AML-193 (cell line): ENCODE data around the gene KLHDC10.
"Not testable (repeated sequence)": the region's sequence is repeated elsewhere in the genome, so short reads cannot be mapped to it uniquely, and the experiment has no call there.

Source experiments
- DNase-seq, 2 experiments: peaks; one replicate each; lab custom pipeline; 2025; lab: John Stamatoyannopoulos, UW

The KLHDC10 gene

GRCh38 chr7:130069978-130070860 lies at the start of gene KLHDC10:
Gene KLHDC10, plus strand, starts transcription at chr7:130070534. Its CDS starts 110 bp downstream, at chr7:130070644.
- peak; percentile 96 to 97 for DNase-seq

GRCh38 chr7:130021105-130021834 lies 49.1 kb upstream of the KLHDC10 start:
- no peak for DNase-seq

- DNase-seq, result no peak
Measured at GRCh38 chr7:130022115-130022514, 48.2 kb upstream of the KLHDC10 start.

- DNase-seq, result no peak
Measured at GRCh38 chr7:130022623-130023175, 47.6 kb upstream of the KLHDC10 start.

GRCh38 chr7:130024390-130024789 lies 45.9 kb upstream of the KLHDC10 start:
- no peak for DNase-seq

- no peak for DNase-seq
Measured at GRCh38 chr7:130032698-130033097, 37.6 kb upstream of the KLHDC10 start.

- peak in 1 of 2 experiments; percentile 4 for DNase-seq
Measured at GRCh38 chr7:130037703-130038102, 32.6 kb upstream of the KLHDC10 start.

GRCh38 chr7:130040576-130040975 lies 29.8 kb upstream of the KLHDC10 start:
- DNase-seq, result no peak

GRCh38 chr7:130047831-130048230 lies 22.5 kb upstream of the KLHDC10 start:
- DNase-seq, result no peak

- no peak for DNase-seq
Measured at GRCh38 chr7:130048906-130049305, 21.4 kb upstream of the KLHDC10 start.

- DNase-seq, result not testable (repeated sequence)
Measured at GRCh38 chr7:130052250-130052649, 18.1 kb upstream of the KLHDC10 start.

- not testable (repeated sequence) for DNase-seq
Measured at GRCh38 chr7:130055198-130055597, 15.1 kb upstream of the KLHDC10 start.

- DNase-seq, result no peak
Measured at GRCh38 chr7:130062246-130062645, 8.1 kb upstream of the KLHDC10 start.

GRCh38 chr7:130063036-130063435 lies 7.3 kb upstream of the KLHDC10 start:
- DNase-seq, result peak; percentile 37 to 48

- not testable (repeated sequence) for DNase-seq
Measured at GRCh38 chr7:130064580-130064926, 5.8 kb upstream of the KLHDC10 start.

GRCh38 chr7:130065500-130066152 lies 4.7 kb upstream of the KLHDC10 start:
- no peak for DNase-seq

GRCh38 chr7:130069179-130069977 lies 956 bp upstream of the KLHDC10 start:
- no peak for DNase-seq

GRCh38 chr7:130070861-130071622 lies 708 bp downstream of the KLHDC10 start:
- peak in 1 of 2 experiments; percentile 12 for DNase-seq

GRCh38 chr7:130071701-130072622 lies 1.6 kb downstream of the KLHDC10 start:
- DNase-seq, result peak; percentile 73 to 78
